HepG2 (cell line): ENCODE data around the gene UBFD1. TPM values are rescaled to one million over a fixed set of nuclear protein-coding genes. Genes with fewer than 3 reads are reported as not detected.
A peak's percentile ranks its signal among the peaks of the same experiment; 100 is the strongest.

Source experiments
- ASH2L ChIP-seq: fragments of 300-600, 200-600 bp; sonication (generic); IDR thresholded peaks from 2 replicates; pipeline ENCODE4 v1.7.0; 2017; ENCODE audit warnings: low read depth, mild to moderate bottlenecking, moderate library complexity, mixed read lengths, low read length; ENCODE audit not compliant: insufficient read length
- CTCF ChIP-seq: sonication (generic); formaldehyde crosslinking; IDR thresholded peaks from 2 replicates; pipeline ENCODE4 v1.5.0; 2020; ENCODE audit warnings: mild to moderate bottlenecking, missing genetic modification reagents, moderate library complexity
- DZIP1 ChIP-seq: sonication (generic); formaldehyde crosslinking; IDR thresholded peaks from 2 replicates; pipeline ENCODE4 v1.5.0; 2020; ENCODE audit warnings: mild to moderate bottlenecking, missing genetic modification reagents
- ETV6 ChIP-seq: sonication (generic); formaldehyde crosslinking; conservative IDR thresholded peaks from 2 replicates; pipeline ENCODE4 v1.4.0; 2020; ENCODE audit warnings: missing genetic modification reagents
- FOXK2 ChIP-seq: fragments of 450-650 bp; IDR thresholded peaks from 2 replicates; pipeline ENCODE4 v1.6.1; 2016
- HCFC1 ChIP-seq: fragments of 150-350 bp; IDR thresholded peaks from 2 replicates; pipeline ENCODE4 v1.6.1; 2014; ENCODE audit warnings: low read depth, low read length
- HNRNPK ChIP-seq: fragments of 200-400 bp; formaldehyde crosslinking; IDR thresholded peaks from 2 replicates; pipeline ENCODE4 v1.6.1; 2018; ENCODE audit warnings: low read length, low read depth, moderate library complexity, mild to moderate bottlenecking; ENCODE audit not compliant: poor library complexity, severe bottlenecking
- NFAT5 ChIP-seq: sonication (generic); formaldehyde crosslinking; IDR thresholded peaks from 2 replicates; pipeline ENCODE4 v1.4.0; 2020; ENCODE audit warnings: missing genetic modification reagents
- NFKB2 ChIP-seq: sonication (generic); formaldehyde crosslinking; IDR thresholded peaks from 2 replicates; pipeline ENCODE4 v1.4.0; 2020; ENCODE audit warnings: missing genetic modification reagents, borderline replicate concordance
- TEAD3 ChIP-seq: optimal IDR thresholded peaks from 2 replicates; pipeline ENCODE3; 2016; ENCODE audit warnings: borderline replicate concordance
- ZFP62 ChIP-seq: sonication (generic); formaldehyde crosslinking; IDR thresholded peaks from 2 replicates; pipeline ENCODE4 v1.4.0; 2020; ENCODE audit warnings: missing genetic modification reagents
- ZFY ChIP-seq: sonication (generic); formaldehyde crosslinking; IDR thresholded peaks from 2 replicates; pipeline ENCODE4 v1.4.0; 2020; ENCODE audit warnings: missing genetic modification reagents
- ZNF205 ChIP-seq: IDR thresholded peaks from 2 replicates; pipeline ENCODE4 v1.6.1; 2018; ENCODE audit warnings: missing biosample characterization, missing genetic modification reagents
- ZNF383 ChIP-seq: sonication (generic); formaldehyde crosslinking; IDR thresholded peaks from 2 replicates; pipeline ENCODE4 v1.4.0; 2020; ENCODE audit warnings: missing genetic modification reagents, mild to moderate bottlenecking, borderline replicate concordance
- polyA plus RNA-seq, 8 experiments: library from polyadenylated mRNA; depleted of rRNA in 3 of 8; stranded (reverse) in 7 of 8; unstranded in 1 of 8; fragments of >200 nt; fragmentation: Illumina TruSeq in 4 of 8; extraction: Trizol in 4 of 8; gene quantifications; 2 replicates each; pipeline versions ENCODE4 v1.2.1 to v1.2.3, GENCODE V29; 2011 to 2016; ENCODE audit warnings: low read depth in 4 of 8, missing spikeins in 1 of 8, mixed read lengths in 1 of 8; ENCODE audit not compliant: insufficient read depth in 1 of 8
- total RNA-seq, 5 experiments: library from RNA; depleted of rRNA; stranded (reverse); fragments of >200 nt; fragmentation: Illumina TruSeq; extraction: Trizol; gene quantifications; 2 replicates each; pipeline ENCODE4 v1.2.3, GENCODE V29; 2016; ENCODE audit warnings: low read depth in 1 of 5
- TF ChIP-seq, protein P1 (sequence below): sonication (generic); formaldehyde crosslinking; conservative IDR thresholded peaks from 2 replicates; pipeline ENCODE4 v1.8.0; 2022; ENCODE audit warnings: mild to moderate bottlenecking, moderate library complexity, missing genetic modification reagents
- TF ChIP-seq, protein P2 (sequence below): sonication (generic); formaldehyde crosslinking; IDR thresholded peaks from 2 replicates; pipeline ENCODE4 v1.4.0; 2020; ENCODE audit warnings: missing genetic modification reagents, borderline replicate concordance

Gene UBFD1
- total and polyA plus RNA-seq, 2 of the 13 experiments (the other 11 are each of a cell fraction or from before 2014, with no cell fraction given) = 100 to 111 TPM

DNA sequence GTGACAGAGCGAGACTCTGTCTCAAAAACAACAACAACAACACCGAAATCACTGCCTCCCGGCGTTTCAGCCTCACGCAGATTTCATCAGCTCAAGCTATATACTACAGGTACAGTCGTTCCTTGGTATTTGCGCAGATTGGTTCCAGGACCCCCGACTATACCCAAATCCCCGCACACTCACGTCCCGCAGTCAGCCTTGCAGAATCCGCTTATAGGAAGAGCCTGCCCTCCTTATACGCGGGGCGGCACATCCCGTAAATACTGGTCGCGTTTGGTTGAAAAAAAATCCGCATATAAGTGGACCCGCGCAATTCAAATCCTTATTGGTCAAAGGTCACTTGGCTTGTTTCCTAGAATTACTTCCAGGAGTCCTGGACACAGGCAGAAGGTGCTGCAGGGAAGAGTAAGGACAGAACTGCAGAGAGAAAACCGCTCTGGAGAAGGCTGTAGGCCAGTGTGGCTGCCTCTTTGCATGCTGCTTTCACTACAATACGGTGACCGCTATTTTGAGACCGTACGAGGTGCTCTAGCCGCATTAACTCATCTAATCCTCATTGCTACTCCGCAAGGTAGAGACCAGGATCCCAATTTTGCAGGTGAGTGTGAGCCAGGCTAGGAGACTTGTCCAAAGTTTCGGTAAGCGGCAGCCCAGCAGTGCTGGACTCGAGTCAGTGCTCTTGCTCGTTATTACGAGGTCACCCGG, 37.9 kb downstream of the UBFD1 start (continued):
- TF ChIP-seq, protein P1, sequence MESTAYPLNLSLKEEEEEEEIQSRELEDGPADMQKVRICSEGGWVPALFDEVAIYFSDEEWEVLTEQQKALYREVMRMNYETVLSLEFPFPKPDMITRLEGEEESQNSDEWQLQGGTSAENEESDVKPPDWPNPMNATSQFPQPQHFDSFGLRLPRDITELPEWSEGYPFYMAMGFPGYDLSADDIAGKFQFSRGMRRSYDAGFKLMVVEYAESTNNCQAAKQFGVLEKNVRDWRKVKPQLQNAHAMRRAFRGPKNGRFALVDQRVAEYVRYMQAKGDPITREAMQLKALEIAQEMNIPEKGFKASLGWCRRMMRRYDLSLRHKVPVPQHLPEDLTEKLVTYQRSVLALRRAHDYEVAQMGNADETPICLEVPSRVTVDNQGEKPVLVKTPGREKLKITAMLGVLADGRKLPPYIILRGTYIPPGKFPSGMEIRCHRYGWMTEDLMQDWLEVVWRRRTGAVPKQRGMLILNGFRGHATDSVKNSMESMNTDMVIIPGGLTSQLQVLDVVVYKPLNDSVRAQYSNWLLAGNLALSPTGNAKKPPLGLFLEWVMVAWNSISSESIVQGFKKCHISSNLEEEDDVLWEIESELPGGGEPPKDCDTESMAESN (CRISPR knock-in tag) = 0 out of 2 replicates have a peak, but pooled peaks have one; percentile 47
- TF ChIP-seq NFKB2 (CRISPR knock-in tag) (no peak; the same call in 1 of the 2 replicates), ETV6 (CRISPR knock-in tag) (no peak), TEAD3 (CRISPR knock-in tag) (peak; percentile 40), ZNF205 (CRISPR knock-in tag) (no peak), FOXK2 (no peak), ZFY (no peak), ZFP62 (CRISPR knock-in tag) (no peak), CTCF (CRISPR knock-in tag) (no peak), NFAT5 (CRISPR knock-in tag) (peak; percentile 30; the same call in 1 of the 2 replicates), DZIP1 (CRISPR knock-in tag) (peak; percentile 88), ZNF383 (CRISPR knock-in tag) (no peak), HNRNPK (no peak), HCFC1 (no peak), ASH2L (no peak)
- TF ChIP-seq, protein P2, sequence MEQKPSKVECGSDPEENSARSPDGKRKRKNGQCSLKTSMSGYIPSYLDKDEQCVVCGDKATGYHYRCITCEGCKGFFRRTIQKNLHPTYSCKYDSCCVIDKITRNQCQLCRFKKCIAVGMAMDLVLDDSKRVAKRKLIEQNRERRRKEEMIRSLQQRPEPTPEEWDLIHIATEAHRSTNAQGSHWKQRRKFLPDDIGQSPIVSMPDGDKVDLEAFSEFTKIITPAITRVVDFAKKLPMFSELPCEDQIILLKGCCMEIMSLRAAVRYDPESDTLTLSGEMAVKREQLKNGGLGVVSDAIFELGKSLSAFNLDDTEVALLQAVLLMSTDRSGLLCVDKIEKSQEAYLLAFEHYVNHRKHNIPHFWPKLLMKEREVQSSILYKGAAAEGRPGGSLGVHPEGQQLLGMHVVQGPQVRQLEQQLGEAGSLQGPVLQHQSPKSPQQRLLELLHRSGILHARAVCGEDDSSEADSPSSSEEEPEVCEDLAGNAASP (CRISPR knock-in tag) = no peak
